Measurements from ENCODE around the gene RGS7BP.
"Not testable (repeated sequence)": the region's sequence is repeated elsewhere in the genome, so short reads cannot be mapped to it uniquely, and the experiment has no call there.

Gene RGS7BP

DNA sequence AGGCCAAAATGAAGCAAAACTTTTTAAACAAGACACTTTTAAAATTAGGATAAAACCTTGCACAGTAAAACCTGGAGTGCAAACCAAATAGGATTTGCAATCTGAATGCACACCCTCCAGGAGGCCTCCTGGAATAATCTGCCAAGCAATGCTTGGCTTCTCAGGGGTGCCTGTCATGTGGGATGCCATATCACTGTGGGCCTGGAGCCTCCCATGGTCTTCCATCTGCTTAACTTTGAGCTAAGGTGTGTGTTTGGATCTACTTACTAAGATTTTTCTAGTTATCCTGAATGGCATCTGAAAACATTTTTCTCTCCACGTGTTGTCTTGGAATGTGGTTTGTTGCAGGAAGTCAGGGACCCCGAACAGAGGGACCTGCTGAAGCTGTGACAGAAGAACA is 52.1 kb downstream of the RGS7BP start:
- no peak for DNase-seq (ENCODE audit: extremely low read depth in 1 of 2, low read depth in 1 of 2)

DNA sequence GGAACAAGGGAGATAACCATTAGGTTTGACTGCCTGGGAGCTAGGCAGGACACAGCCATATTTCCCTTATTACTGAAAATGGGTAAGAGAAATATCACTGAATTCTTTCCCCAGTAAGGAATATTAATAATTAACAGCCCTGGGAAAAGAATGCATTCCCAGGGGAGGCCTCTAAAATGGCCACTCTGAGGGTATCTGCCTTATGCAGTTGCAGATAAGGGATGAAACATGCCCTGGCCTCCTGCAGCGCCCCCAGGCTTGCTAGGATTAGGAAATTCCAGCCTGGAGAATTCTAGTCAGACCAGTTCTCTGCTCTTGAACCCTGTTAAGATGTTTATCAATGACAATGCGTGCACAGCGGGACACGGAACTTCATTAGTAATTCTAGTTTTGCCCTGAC is 52.8 kb downstream of the RGS7BP start:
- DNase-seq (ENCODE audit: extremely low read depth in 1 of 2, low read depth in 1 of 2), result not testable (repeated sequence)

DNA sequence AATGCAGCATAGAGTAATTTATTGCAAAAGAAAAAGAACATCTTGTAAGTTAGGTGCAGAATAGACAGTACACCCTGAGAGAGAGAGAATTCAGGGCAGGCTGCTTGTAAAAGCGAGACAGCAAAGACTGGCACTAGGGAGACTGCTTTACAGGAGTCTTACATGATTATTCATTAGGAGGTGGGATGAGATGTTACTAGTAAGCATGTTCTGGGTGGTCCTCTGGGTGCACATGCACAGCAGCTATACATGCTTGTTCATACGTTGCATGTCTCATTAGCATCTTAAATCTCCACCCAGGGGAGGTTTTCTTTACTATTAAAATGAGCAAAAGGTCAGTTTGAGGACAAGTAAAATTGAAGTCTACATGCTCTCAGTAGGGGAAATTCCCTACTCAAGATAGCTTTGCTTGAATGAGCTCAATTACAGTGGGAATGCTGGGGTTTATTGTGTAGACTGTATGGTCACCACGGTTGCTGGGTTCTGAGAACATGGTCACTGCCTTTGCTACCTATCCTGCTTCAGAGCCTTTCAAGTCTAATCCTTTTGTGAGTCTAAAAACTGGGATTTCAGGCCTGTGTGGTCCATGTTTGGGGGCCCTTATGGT is 60.6 kb downstream of the RGS7BP start:
- no peak for DNase-seq (ENCODE audit: extremely low read depth in 1 of 2, low read depth in 1 of 2)

DNA sequence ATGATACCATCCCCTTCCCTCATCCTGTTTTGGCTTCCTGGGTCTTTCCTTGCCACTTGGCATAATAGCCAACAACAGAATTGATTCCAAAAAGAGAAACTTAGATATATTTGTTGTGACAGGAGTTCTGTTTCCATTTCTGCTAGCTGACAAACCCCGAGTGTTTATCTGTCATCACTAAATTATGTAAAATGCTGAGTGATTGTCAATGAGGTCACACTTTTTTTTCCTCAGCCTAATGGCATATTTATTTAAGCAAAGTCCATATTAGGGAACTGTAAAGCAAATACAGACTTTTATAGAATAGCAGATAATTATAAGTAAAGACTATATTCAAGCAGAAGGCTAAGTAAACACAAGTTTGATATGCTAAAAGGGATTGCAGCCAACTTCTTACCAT is 64.0 kb downstream of the RGS7BP start:
- DNase-seq (ENCODE audit: extremely low read depth in 1 of 2, low read depth in 1 of 2), result no peak

DNA sequence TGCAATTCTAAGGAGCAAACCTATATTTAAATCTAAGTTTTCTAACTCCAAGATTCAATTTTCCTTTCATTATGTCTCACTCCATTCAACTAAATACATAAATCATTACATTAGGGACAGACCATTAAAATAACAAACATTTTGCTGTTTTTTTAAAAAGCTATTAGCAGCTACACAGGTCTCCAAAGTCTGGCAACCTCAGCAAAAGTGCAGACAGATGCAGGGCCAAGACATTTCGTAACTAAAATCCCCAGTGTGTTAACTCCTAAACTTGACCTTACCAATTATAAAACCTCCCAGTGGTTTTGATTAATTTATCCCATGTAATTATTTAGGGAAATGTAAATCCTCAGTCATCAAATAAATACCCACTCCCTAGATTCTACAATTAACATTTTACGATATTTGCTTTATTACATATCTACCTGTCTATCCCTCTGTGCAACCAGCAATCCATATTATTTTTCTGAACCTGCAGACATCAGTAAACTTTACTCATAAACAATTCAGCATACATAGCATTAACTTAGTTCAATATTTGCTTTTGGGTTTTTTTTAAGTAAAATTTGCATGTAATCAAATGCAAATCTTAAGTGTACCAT is 64.7 kb downstream of the RGS7BP start:
- DNase-seq (ENCODE audit: extremely low read depth in 1 of 2, low read depth in 1 of 2), result no peak

DNA sequence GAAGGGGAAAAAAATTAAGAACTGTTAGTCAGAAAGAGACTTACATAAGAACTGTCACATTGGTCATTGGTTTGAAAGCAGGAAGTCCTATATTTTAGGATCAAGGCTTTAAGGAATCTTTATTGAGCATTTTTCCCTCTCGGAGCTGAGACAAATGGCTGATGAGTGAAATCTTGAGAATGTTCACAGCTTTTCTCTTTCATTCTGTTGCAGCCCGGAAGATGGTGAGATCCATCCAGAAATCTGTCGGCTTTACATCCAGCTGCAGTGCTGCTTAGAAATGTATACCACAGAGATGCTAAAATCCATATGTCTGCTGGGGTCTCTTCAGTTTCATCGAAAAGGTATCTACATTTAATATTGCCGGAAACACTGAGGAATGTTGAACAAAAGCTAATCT is 69.7 kb downstream of the RGS7BP start:
- no peak for DNase-seq (ENCODE audit: extremely low read depth in 1 of 2, low read depth in 1 of 2)

DNA sequence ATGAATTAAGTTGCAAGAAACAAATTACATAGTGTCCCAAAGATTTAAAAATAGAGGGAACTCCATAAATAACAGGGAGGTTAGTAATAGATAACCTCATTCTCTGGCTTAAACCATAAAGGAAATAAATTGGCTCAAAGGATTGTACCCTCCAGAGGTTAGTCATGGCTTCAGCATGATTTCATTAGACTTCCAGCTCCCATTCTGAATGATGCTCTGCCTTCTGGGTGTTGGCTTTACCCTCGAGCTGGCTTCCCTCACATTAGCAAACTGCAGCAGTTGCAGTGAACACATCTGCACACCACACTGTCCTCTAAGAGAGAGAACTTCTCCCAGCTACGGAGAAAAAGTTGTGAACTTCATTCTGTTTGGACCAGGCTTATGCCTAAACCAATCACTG is 70.4 kb downstream of the RGS7BP start:
- no peak for DNase-seq (ENCODE audit: extremely low read depth in 1 of 2, low read depth in 1 of 2)

DNA sequence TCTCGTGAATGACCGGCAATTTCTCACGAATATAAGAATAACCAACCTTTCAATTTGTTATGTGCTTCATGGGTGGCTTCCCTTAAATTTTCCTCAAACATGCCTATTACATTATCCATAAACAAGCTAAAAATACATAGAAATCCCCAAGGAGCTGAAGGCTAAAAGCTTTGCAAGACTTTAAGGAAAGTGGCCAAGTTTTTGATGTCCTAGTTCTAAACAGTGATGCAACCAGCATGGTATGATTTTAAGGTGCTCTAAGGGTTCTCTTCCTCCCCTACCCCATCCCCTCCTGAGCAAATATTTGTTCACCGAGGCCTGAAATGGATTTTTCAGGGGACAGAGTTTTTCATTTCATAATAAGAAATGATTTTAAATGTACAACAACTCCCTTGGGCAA is 79.8 kb downstream of the RGS7BP start:
- DNase-seq (ENCODE audit: extremely low read depth in 1 of 2, low read depth in 1 of 2), result no peak

DNA sequence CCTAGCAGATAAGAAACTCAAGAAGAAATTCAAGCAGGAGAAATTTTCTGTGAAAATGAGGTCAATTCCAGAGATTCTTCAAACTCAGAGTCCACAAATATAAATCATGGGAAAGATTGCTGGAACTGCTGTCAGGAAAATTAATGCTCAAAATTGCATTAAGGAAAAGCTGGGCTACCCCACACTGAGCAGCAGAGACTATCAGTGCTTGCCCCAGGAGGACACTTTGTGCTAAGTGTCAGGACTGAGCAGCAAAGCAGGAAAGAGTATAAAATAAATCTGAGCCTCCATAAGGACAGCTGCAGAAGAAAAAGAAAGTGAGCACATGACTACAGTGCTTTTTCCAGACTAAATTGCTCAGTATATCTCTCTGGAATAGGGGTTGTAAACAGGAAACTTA is 81.6 kb downstream of the RGS7BP start:
- no peak for DNase-seq (ENCODE audit: extremely low read depth in 1 of 2, low read depth in 1 of 2)

DNA sequence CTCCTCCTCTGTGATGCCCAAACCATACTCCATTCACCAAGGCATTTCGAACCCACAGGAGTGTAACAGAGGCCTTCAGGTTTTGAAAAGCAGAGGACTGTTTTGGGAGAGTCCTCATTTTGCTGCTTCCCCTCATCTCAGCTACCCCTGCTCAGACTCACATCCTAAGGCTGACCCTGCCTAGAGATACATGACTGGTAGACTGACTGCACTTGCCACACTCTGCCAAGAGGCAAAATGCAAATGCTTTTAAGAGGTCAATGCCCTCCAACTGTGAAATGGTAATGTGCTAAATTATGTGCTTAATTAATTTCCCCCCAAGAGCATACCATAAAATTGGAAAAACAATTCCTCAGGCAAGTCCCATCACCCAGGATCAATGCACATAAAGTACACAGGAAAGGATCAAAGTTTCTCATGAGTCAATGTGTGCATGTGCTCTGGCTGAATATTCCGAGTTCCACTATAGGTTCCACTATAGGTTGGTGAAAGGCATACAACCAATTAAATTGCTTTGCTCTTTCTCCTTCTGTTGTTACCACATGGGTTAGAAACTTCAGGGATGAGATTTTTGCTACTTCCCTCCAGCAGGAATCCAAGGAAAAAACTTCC is 87.0 kb downstream of the RGS7BP start:
- DNase-seq (ENCODE audit: extremely low read depth in 1 of 2, low read depth in 1 of 2), result no peak

DNA sequence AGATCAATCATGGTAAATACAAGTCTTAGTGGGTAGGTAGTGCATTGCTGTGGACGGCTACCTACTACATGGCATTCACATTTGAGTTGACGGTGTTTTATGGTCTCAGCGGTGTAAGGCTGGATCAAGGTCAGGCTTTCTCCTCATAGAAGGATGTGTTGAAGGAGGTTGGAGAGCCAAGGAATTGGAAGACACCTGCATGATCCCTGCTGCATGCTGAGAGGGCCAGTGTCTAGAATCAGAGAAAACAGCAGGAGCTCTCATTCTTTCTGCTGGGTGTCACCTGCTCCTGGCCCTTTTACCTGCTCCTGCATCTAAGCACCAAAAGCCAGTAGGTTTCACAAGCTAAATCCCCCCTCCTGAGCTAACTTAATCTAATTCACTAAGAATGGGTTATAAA is 88.2 kb downstream of the RGS7BP start:
- DNase-seq (ENCODE audit: extremely low read depth in 1 of 2, low read depth in 1 of 2), result no peak

DNA sequence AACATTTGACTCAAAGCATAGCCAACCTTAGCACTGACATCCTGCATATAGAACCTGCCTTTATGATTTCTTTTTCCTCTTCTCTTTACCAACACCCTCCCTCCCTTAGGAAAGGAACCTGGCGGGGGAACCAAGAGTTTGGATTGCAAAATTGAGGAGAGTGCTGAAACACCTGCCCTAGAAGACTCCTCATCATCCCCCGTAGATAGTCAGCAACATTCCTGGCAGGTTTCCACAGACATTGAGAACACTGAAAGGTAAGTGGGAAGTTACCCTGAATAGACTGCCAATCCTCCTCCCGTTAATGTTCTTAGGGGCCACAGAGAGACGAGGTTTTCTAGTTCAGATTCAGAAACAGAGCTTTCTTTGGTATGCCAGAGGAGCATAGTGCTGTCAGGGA is 88.8 kb downstream of the RGS7BP start:
- DNase-seq (ENCODE audit: extremely low read depth in 1 of 2, low read depth in 1 of 2), result no peak

DNA sequence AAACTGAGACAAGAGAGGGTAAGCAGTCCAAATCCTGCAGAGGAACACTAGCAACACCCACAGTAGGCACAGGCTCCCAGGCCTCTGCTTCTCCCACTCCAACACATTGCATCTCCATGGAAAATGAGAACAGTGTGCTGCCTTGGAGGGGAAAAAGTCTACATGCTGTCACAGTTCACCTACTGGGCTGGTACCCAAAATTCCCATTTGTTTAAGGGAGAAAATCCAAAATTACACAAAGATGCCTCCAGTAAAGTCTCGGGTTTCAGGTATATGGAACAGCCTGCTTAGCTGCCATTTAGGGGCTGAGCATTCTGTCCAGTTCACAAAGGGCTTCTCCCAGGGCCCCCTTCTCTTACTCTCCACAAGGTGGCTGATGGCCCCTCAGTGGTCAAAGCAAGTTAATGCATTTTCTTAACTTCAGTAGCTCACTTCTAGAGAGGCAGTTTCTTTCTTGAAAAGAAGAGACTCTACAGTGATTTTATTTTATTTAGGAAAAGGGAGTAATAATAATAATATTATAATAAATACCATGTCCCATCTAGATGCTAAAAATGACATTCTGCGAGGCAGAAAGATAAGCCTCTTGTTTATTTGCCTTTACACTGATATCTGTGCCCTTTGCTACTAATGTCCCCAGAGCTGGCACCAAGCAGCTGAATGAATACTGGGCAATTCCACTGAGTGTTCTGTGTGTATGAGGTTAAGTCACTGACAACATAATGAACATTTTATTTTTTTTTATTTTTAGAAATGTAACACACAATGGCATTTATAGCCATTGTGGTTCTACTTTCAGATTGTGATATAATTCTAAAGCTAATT is 89.4 kb downstream of the RGS7BP start:
- DNase-seq (ENCODE audit: extremely low read depth in 1 of 2, low read depth in 1 of 2), result no peak

DNA sequence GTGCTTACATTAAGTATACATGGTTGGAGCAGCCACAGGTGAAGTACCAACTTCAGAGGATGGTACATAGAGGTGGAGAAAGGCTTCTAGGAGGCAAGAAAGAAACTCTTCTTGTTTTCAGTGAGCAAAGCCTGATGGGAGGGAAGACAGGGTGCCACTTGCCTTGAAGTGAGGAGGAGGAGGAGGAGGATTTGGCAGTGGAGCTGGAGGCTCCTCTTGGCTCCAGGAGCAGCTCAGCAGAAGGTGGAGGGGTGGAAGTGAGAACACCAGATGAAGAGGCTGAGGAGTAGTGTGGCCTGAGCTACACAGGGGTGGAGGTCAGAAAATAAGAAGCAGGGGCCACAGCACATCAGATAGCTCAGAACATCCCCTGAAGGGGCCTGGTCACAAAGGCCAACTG is 93.4 kb downstream of the RGS7BP start:
- no peak for DNase-seq (ENCODE audit: extremely low read depth in 1 of 2, low read depth in 1 of 2)

DNA sequence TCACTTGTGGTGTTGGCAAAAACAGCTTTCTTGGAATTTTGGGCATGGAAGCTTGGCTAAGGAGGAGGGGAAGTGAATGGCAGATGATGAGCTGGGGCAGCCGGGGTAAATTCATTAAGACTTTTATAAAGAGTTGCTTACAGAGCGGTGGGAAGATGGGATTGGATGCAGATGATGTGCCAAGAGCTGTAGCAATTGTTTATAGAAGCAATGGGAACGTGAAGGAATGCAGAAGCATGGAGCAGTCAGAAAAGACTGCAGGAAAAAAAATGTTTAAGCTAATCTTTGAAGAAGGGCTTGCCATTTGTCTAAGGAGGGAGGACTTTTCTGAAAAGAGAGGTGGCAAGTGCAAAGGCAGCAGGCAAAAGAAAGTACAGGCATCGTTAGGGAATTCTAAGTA is 97.9 kb downstream of the RGS7BP start:
- no peak for DNase-seq (ENCODE audit: extremely low read depth in 1 of 2, low read depth in 1 of 2)

DNA sequence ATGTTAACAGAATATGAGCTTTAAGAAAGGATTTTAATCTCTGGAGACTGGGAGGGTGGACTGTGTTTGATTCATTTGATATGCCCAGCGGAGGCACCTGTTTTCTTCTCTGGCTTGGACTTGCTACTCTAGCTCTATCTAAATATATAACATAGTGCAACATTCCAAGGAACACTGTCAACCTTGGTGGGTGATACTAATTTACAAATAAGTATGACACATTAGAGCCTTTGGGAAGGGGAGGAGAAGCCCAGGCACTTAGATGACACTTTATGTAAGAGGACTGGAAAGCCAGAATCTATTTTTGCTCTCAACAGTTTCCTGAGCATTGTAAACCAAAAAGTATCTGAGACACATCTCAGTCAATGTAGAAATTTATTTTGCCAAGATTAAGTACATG is 101.1 kb downstream of the RGS7BP start:
- DNase-seq (ENCODE audit: extremely low read depth in 1 of 2, low read depth in 1 of 2), result no peak

DNA sequence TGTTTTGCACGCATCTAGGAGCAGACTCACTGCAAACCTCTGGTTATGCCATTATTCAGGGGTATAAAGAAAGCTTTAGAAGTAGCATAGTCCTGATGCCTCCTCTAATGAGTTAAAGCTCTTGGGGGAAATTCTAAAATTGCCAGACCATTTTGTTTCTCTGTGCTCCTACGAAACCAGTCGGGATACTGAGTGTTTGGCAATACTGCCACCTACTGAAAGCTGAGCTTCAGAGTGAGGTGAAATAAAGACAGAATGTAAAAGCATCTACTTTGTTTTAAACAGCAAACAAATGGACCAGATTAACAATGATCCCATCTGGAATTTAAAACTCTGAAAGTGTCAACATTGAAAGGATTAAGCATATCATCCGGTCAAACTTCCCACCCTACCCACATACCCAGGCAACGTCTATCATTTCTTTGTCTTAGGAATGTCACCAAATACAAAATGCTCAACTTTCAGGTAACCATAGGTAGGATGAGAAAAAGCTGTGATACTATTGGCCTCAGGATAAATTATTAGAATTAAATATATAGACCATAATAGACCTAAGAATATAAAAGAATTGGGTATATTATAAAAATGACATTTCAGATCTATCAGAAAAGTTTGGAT is 106.6 kb downstream of the RGS7BP start:
- DNase-seq (ENCODE audit: extremely low read depth in 1 of 2, low read depth in 1 of 2), result no peak

DNA sequence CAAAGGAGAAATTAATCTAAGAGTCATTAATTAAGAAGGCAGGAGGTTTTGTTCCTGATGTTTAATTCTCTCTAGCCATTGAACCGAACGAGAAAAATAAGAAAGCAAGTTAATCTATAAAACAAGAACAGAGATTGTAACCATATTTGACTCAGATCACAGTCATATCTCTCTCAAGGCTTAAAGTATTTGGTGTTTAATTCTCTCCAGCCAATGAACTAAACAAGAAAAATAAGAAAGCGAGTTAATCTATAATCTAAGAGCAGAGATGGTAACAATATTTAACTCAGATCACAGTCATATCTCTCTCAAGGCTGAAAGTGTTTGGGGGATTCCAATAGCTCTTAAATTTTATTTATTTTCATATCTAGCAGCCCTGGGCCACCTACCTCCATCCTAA is 110.1 kb downstream of the RGS7BP start:
- no peak for DNase-seq (ENCODE audit: extremely low read depth in 1 of 2, low read depth in 1 of 2)

DNA sequence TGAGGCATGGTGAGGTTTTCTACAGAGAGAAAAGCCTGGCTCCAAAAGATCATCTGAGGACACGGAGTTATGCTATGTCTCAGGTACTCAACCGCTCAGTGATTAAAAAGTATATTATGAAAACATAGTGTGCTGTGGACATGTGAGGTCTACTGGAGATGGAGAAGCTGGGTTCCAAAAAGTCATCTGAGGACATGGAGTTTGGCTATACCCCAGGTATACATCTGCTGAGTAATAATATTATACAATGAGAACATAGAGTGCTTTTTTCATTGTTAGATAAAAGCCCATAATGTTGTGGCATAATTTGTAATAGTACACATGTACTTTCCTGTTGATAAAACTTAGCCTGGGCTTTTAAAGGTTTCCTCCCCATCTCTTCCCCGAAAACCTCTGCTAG is 113.8 kb downstream of the RGS7BP start:
- DNase-seq (ENCODE audit: extremely low read depth in 1 of 2, low read depth in 1 of 2), result no peak

DNA sequence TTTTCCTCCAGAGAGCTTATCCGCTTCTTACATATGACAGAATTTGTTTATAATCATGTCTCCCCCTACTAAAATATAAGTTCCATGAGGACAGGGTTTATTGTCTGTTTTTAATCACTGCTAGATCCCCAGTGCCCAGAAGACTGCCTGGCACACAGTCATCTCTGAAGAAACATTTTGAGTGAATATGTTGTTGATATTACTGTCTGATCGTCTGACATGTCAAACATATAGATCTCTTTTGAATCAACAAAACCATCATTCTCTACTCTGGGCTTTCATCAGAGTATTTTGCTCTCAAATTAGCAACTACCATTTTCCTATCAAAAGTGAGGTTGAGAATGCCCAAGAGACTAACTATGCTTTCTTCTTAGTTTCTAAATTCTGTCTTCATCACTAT is 117.2 kb downstream of the RGS7BP start:
- DNase-seq (ENCODE audit: extremely low read depth in 1 of 2, low read depth in 1 of 2), result no peak

DNA sequence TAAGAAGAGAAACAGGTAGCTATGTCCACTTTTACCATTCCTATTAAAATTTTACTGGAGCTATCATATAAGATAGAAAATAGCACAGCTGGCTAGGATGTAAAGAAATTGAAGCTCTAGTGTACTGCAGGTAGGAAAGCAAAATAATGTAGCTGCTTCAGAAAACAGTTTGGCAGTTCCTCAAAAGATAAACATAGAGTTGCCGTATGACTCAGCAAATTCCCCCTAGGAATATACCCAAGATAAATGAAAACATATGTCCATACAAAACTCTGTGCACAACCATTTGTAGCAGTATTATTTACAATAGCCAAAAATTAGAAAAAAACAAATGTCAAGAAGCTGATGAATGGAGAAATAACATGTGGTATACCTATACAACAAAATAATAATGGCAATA is 119.9 kb downstream of the RGS7BP start:
- DNase-seq (ENCODE audit: extremely low read depth in 1 of 2, low read depth in 1 of 2), result no peak

DNA sequence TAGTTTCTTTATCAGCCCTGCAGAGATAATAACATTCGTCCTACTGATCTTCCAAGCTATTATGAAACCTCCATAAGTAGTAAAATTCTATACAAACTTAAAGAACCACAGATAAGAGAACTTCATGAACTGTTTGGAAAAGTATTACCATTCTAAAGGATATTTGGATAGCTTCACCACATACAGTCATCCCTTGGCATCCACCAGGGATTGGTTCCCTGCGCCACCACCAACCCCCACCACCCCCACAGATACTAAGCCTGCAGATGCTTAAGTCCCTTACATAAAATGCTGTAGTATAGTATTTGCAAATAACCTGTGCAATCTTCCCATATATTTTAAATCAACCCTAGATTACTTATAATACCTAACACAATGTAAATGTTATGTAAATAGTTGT is 123.1 kb downstream of the RGS7BP start:
- no peak for DNase-seq (ENCODE audit: extremely low read depth in 1 of 2, low read depth in 1 of 2)
